Embryonic facial prominence (tissue), 1 donor: Measurements from ENCODE around the gene PALLD.
A peak's percentile ranks its signal among the peaks of the same experiment; 100 is the strongest.

Experiments used
- DNase-seq: peaks from one replicate; pipeline ENCODE4 v3.0.0-alpha.2; 2016; ENCODE audit errors: extremely low spot score

Gene PALLD

DNA sequence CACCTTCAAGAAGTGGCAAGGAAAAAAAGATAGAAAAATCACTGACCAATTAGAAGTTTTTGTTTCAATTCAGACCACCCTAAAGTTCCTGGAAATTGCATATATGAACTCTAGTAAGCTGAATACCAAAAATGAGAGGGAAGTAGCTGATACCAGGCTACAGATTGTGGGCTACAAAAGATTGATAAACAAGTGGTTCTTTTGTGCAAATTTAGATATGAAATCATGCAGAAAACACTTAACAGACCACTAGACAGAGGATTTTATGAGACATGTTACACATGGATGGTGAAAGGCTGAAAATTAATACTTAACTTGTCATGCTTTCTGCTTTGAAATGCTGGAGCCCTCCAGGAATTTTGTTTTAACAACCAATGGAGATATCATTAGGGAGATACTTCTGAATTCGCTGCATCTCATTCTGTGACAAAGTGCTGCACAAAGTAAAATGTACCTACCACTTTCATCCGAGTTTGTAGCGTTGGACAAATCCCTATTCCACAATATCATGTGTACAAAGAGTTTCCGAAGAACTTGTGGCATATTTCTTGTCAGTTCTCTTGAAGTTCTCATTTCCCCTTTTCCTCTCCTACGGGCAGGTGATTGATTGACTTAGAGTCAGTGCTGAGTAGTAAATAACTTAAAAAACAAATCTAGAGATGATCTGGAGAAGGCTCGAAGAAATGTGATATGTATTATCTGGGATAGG lies 235.0 kb downstream of the PALLD start:
- no peak for DNase-seq

DNA sequence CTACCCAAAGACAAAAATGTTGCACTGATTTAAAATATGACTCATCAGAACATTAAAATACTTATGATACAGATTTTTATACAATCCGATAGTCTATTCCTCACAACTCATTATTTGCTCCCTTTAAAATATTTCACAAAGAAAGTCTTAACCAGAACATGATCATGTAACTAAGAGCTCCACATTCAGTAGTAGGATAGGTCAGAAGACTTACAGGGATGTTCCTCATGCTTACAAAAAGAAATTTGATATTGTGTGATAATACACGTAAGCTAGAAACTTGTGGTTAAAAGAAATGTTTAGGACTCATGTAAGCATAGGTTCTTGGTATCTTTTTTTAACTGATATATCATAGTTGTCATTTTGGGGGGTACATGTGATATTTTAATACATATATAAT lies 235.9 kb downstream of the PALLD start:
- no peak for DNase-seq

DNA sequence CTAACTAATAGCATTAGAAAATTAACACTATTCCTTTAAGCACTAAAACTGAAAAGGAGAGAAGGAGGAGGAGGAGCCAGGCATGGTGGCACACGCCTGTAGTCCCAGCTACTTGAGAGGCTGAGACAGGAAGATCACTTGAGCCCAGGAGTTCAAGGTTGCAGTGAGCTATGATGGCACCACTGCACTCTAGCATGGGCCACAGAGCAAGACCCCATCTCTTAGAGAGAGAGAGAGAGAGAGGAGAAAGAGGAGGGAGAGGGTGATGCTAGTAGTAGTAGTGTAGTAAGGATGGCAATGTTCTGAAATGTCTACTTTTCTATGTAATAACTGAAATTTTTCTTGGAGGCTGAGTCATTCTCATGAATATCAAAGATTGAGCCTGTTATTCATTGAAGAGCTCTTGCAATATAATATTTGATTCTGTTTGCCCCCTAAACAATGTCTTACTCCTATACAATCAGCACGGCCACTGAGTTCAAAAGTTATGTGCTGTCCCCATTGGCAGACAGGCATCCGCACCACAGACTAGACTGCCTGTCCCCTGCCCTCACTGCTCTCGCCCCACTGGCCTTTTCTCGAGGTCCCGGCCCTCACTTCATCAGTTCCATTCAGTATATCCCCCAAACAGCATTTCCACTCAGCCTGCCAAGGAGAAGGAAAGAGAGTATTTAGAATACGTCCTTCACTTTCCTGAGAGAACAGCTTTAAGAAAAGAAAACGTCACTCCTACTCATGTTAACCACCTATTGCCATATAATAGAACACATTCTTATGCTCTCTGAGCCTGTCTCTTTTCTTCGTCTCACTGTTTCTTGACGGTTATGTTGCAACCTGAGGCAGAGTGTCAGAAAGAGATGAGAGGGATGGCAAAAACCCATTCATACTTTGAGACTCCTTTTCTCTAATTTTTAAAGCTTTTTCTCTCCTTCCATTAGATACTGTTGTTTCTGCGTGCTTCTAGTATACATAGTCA lies 238.1 kb downstream of the PALLD start:
- DNase-seq: no peak

DNA sequence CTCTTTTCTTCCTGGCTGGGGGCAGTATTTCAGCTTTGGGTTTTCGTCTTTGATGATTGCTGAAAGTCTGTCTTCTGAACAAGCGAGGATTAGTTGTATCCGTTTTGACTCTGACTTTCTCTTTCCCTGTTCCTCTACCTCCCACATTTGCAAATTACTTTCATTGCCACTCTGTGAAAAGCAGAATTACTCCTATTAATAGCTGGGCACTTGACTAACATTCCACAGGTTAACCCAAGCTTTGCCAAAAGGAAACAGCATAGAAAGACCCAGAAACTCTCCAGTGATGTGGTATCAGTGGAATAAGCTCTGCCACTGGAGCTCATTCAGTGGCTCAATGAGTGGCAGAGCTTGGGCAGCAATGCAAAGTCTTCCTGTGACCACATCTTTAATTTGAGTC lies 238.9 kb downstream of the PALLD start:
- no peak for DNase-seq

DNA sequence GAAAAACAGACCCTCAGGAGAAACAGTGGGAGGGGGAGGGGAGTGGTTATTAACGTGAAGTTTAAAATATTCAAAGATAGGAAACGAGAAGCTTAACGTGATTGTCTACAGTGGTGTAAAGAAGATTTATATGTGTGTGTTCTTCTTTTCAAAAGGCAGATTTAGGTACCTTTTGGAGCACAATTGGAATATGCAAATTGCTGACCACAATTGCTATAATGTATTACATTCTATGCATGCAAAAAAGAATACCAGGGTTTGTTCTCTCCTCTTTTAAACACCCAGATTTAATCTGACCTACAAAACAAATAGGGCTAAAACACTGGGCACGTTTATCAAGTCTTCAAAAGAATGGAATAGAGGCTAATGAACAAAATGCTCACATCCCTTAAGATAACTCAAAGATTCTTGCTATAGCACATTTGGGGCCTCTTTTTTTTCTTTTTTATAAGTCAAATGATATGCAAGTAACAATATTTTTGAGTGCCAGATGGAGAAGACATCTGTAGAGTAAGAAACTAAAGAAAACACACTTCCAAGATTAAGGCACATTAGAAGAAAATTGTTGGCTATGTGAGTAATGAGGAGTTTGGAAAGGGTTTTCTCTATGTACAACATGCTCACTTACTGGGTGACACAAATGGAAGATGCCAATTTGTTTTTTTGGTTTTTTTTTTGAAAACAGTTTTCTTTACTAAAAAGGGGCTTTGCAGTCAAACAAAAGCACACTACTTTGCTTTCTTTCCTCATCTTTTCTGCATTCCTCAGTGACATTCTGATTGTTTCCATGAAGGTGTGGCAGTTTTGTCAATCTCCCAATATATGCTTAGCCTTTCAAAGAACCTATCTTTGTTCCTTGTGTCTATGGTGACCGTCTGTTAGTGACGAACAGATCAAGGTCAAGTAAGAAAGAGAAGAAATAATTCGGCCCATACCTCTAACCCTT lies 240.3 kb downstream of the PALLD start:
- no peak for DNase-seq

DNA sequence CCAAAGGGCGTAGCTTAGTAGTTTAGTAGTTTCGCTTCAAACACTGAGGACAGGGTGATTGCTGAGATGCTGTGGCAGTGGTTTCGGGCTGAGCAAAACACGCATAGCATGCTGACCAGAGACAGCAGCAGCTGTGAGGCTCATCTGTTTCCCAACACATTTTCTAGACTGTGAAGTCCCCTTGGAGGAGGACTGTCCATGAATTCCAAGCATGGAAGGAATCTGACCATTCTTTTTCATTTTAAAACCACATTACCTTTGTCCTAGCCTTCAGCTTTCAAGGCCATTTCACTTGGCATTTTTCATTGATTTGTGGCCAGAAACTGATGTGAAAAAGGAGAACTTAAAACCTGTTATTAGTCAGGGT lies 240.9 kb downstream of the PALLD start:
- DNase-seq: no peak

DNA sequence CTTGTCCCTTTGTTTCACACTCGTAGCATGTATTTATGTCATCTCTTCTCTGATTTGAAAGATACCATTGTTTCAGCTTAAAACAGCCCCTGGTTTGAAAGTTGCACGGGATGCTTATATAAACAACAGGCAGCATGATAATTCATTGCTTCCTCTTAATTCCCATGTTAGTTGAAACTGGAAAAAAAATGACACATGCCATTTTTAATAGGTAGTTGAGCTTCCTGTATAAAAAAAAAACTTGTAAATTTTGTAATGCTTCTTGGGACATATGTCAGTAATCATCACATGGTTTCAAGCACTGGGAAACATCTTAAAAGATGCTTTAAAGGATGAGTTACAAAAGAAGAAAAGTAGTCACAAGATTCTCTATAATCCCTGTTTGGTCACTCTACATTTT lies 243.0 kb downstream of the PALLD start:
- no peak for DNase-seq

DNA sequence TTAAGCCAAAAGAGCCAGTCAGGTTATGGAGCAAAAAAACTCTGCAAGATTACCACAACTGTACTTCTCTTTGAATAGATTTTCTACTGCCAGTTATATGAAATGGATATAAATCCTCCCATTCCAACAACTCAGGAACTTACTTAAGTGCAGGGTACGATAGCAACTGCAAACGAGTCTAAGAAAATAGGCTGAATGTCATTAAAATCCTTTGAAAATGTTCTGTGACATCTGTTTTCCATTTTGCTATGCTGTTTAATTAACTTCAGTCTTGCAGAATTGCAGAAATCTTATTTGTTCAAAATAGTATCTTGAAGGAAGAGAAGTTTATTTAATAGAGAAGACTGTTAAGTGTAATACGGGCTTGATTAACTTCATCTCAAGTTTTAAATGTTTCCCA lies 243.8 kb downstream of the PALLD start:
- no peak for DNase-seq

DNA sequence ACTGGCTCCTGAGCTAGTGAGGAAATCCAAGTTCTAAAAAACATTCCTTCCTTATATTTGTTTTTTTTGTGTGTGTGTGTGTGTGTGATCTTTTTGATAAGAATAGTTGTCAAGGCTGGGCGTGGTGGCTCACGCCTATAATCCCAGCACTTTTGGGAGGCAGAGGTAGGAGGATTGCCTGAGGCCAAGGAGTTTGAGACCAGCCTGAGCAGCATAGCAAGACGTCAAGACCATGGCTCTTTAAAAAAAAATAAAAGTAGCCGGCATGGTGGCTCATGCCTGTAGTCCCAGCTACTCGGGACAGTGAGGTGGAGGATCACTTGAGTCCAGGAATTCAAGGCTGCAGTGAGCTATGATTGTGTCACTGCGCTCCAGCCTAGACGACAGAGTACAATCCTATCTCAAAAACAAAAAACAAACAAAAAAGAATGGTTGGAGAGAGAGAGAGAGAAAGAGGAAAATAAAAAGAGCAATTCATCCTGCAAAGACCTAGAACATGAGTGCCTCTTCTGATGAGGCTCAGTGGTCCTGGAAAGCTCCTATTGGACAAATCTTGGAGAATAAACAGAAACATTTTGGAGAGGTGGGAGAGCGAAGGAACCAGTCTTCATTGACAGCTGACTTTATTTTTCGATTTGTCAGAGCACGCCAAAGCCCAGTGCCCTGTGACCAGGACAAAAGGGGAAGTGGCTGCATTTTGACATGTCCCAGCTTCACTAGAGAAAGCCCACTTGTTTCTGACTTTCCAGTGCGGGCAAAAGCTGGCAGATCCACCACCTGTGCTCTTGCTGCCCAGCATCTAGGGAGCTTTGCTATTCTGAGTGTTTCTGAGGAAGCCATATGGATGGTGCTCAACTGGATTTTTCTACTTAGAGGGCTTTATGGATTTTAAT lies 244.7 kb downstream of the PALLD start:
- DNase-seq: no peak

DNA sequence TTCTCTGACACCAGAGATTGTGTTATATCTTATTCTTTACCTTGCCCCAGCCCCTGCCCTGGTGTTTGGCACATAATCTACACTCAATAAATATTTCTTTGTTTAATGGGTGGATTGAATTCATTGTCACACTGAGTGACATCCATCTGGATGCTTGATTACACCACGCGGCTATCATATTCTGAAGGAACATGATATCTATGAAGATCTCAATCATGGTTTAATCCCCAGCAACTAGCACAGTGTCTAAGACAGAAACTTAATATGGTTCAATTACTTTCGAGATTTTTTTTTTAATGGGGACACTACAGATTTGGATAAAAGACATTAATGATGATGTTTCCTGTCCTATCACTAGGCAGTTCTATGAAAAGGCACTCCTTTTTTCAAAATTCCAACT lies 246.3 kb downstream of the PALLD start:
- no peak for DNase-seq

DNA sequence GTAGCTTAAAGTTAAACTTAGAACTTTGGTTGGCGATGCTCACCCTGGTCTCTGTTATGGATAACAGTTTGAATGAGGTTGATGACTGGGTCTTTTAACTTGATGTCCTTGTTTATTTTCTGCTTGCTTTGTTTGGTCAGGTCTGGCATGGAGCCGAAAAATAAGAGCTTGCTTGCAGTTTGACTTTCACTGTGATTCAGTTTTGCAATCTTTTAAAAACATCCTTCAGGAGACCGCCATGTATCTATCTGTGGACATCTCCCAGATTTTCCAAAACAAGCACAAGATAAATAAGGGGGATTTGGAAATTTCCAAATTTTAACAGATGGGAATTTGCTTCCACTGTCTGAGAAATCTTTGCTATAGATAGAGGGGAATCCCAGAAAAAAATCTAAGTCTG lies 246.7 kb downstream of the PALLD start:
- DNase-seq: no peak

DNA sequence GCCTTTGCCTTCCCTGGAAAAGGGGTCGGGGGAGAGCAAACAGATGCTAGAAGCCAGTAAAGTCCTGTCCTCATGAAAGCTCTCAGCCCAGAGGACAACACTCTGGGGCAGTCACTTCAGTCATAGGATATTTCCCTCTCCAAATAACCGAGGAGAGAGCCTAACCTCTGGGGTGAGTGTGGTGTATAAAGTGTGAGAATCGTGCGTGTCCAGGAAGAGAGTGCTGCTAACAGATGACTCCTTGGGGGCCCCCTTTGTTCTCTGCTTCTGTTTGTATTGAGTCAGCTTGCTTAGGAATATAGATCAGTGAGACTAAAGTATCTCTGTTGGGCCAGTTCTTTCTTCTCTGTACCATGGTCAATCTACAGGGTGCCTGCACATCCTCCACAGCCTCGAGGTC lies 247.2 kb downstream of the PALLD start:
- no peak for DNase-seq

DNA sequence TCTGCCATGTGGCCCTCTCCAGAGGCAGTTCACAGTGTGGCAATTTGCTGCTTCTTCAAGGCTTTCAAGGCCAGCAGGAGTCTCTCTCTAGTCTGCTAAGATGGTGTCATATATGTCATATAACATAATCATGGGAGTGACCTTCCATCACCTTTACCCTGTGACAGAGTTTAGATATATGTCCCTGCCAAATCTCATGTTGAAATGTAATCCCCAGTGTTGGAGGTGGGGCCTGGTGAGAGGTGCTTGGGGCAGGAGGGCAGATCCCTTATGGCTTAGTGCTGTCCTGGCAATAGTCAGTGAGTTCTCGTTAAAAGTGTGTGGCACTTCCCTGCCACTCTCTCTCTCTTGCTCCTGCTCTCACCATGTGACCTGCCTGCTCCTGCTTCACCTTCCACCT lies 252.0 kb downstream of the PALLD start:
- DNase-seq: no peak

DNA sequence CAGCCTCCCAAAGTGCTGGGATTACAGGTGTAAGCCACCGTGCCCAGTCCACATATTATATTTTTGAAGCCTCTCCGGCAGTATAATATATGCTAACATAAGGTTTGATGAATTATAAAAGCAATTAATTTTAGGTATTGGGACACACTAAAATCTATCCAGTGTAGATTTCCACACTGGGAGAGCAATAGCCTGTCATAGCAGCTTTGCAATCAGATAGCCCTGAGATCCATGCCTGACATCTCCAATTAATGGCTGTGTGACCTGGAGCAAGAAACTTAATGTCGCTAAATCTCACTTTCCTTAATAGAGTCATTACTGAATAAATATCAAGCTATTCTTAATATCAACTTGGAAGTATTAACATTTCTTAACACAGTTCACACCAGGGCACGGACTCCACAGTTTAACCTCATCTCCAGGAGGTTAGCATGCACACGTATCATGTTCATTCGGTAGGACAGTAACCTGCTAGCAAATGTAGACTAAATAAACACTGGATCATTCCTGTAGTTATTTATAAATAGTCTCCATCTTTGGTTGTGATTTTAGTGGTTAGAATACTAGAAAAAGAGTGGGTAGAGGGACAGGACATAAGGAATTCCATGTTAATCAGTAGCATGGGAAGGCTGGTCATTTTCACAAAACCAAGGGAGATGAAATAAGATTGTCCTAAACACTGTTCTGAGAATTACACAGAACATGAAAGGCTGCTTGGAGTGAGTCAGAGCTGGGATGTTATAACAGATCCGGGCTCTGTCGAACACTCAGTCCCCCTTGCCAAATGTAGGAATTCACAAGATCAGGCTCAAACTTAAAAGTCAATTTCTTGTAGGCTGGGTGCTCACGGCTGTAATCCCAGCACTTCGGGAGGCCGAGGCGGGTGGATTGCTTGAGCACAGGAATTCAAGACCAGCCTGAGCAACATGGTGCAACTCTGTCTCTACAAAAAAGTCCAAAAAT lies 254.7 kb downstream of the PALLD start:
- no peak for DNase-seq

DNA sequence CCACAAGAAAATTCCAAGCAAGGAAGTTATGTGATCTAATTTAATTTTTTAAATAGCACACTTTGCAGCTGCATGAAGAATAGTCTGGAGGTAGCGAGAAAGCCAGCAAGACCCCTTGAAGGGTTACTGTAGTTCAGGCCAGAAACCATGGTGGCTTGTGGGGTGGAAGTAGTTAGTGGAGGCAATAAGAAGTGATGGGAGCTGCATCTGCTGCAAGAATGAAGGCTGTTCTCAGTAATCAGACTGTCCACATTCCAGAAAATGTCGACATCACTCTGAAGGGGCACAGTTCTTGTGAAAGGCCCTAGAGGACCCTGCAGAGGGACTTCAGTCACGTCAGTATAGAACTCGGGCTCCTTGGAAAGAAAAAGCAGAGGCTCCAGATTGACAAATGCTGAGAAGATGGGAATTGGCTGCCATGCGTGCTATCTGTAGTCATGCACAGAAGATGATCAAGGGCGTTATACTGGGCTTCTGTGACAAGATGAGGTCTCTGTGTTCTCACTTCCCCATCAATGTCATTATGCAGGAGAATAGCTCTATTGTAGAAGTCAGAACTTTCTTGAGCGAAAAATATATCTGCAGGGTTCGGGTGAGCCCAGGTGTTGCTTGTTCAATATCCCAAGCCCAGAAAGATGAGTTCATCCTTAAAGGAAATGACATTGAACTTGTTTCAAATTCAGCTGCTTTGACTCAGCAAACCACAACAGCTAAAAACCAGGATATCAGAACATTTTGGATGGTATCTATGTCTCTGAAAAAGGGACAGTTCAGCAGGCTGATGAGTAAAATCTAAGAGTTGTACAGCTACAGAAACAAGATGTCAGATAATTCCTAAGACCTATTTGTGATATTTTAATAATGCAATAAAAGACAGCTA lies 259.0 kb downstream of the PALLD start:
- no peak for DNase-seq

DNA sequence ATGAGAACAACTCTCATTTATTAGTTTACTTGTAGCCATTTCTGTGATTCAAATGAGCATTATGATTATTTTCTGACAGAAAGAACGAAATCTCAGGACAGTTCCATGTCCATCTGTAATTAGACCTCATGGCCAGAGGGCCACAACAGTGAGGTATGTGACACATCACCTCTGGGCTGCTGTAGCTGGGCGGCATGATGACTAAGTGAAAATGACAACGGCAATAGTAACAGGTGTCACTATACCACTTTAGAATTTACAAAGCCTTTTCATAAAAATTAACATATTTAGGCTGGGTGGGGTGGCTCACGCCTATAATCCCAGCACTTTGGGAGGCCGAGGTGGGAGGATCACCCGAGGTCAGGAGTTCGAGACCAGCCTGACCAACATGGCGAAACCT lies 260.6 kb downstream of the PALLD start:
- no peak for DNase-seq

DNA sequence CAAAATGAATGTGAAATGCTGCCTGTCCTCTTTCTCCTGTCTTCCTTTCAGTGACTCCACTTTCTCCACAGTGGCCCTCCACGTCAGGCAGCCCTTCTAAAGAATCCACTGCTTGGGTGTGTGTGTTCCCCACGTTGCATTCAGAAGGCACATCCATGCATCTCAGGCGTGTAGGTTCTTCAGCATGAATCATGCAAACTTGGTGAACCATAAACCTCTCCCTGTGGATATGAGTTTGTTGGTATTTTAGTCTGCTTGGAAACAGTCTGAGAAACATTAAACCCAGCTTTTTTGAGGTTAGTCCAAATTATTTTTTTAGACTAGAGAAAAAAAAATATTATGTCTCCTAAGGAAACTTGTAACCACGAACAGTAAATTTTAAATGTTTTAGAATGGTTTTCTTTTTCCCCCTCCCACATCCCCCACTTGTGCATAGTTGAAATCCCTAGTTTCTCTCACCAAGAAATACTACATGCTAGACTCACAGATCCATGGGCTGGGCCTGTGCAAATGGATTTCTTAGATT lies 261.6 kb downstream of the PALLD start:
- peak; percentile 75 for DNase-seq

DNA sequence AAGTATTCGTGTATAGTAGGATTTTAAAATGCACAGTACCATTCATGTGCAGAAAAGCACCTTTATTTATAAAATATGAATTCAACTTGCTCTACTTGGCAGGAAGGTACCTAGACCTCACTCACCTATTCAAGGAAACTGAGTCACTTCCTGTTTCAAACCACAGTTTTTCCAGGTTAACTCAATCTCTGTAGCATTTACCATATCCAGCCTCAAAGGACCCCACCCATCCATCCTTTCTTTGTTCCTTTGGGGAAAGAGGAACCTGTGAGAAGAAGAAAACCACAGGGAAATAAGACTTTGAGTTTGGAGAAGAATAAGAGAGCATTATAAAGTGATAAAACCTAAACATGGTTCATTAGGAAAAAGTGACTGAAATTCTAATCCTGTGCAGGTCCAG lies 262.5 kb downstream of the PALLD start:
- no peak for DNase-seq
